ENCODE data around the gene TEX28.
"Not testable (repeated sequence)": the region's sequence is repeated elsewhere in the genome, so short reads cannot be mapped to it uniquely, and the experiment has no call there.

The TEX28 gene

DNA sequence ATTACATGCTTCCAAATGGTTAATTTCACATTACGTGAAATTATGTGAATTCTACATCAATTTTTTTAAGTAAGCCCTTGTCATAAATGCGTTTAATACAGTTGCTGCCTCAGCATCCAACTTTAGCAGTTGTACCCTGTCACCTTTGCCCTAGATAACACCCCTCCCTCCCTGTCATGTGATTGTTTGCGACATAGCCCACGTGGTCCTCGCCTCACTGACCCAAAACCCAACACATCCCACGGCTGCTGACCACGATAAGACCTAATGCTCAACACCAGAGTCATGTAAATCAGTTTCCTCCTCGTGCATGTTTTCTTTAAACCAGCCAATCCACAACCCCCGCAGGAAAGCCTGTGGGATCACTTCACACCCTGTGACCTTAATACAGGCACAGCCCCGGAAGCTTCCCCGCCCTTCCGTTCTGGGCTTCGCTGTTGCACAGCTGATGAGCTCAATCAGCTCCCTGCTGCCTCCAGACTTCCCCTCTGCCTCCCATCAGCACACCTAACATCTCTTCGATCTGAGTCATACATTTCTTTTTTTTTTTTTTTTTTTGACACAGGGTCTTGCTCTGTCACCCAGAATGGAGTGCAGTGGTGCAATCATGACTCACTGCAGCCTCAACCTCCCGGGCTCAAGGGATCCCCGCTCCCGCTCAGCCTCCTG is 47.4 kb downstream of the TEX28 start:
- not testable (repeated sequence) for DNase-seq (ENCODE audit: low read depth in 1 of 2, low spot score in 1 of 2)

DNA sequence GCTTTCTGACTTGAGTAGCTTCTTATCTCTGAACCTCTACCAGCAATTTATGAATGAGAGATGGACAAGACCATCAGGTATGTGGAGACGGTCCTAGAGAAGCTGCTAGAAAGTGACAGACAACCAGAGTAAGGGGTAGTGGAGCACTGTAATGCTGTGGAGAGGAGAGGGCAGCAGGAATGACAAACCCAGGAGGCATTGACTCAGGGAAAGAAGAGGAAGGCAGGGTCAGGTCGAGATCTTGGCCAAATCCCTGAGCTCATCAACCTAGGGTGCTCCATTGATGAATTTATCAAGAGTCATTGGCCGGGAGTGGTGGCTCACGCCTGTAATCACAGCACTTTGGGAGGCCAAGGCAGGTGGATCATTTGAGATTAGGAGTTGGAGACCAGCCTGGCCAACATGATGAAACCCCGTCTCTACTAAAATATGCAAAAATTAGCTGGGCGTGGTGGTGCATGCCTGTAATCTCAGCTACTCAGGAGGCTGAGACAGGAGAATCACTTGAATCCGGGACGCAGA is 54.9 kb downstream of the TEX28 start:
- not testable (repeated sequence) for DNase-seq (ENCODE audit: low read depth in 1 of 2, low spot score in 1 of 2)

DNA sequence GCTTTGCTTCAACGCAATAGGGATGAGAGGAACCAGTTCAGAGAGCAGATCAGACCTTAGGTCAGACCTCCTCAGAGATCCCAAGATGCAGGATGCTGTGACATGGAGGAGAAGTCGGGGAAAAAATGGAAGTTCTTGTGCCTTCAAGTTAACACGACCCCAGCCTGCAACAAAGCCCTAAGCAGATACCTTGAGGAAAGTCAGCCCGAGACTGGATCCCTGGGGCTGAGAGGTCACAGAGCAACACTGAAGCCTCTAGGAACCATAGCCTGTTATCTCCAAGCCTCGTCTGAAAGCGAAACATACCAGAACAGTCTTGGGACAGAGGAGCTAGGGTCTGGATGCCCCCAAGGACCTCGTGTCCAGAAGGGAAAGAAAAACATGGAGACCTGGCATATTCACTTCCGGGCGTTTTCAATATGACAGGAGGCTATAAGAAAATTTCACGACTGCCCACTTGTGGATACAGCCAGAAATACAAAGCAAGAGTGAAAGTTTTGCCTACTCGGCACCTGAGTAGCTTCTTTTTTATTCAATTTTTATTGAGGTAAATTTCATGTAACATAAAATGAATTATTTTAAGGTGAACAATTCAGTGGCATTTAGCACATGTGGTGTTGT is 55.9 kb downstream of the TEX28 start:
- DNase-seq (ENCODE audit: low read depth in 1 of 2, low spot score in 1 of 2): not testable (repeated sequence)

DNA sequence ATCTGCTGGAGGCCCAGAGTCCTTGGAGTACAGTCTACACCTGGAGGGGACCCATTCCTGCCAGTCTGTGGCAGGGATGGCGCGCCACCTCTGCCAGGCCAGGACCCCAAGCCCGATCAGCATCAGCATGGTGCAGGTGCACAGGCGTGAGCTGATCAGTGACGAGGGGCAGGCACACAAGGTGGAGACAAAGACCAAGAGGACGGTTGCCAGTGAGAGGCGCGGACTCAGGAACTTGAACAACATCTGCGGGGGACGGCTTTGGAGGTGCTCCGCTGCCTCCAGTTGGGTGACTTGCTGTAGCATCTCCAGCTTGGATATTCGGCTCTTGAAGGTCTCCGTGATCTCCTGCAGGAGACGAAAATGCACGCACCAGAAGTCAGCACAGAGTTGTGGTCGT is 61.3 kb downstream of the TEX28 start:
- not testable (repeated sequence) for DNase-seq (ENCODE audit: low read depth in 1 of 2, low spot score in 1 of 2)

DNA sequence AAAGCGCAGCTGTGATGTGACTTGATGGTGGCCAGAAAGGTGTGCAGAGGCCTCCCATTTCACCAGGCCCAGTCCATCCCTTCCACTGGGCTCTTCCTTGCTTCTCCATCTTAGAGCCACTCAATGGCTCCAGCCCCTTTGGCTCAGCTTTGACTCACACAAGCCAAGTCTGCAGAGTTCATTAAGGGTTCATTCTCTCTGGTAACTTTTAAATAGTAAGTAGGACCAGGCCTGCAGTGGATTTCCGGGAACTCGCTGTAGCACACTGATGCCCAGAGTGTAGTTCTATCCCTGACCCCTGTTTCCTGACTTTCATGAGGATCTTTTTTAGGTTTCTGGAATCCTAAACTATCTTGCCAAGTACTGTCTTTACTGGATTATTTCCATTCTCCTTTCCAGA is 63.5 kb downstream of the TEX28 start:
- DNase-seq (ENCODE audit: low read depth in 1 of 2, low spot score in 1 of 2): not testable (repeated sequence)

DNA sequence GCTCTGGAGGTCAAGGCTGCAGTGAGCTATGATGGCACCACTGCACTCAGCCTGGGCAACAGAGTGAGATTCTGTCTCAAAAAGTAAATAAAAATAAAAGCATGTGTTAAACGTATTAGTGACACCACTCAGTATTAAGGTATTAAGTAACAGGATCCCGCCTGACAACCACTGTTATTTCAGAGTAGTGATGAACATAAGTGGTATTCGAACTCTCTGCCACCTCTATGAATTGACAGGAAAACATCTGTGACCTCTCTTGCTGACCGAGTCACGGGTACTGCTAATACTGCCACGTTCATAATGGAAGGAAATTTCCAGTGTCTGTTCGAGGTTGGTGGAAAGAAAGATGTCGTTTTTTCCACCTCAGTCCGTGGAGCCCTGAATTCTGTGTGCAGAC is 68.2 kb downstream of the TEX28 start:
- DNase-seq (ENCODE audit: low read depth in 1 of 2, low spot score in 1 of 2): not testable (repeated sequence)

DNA sequence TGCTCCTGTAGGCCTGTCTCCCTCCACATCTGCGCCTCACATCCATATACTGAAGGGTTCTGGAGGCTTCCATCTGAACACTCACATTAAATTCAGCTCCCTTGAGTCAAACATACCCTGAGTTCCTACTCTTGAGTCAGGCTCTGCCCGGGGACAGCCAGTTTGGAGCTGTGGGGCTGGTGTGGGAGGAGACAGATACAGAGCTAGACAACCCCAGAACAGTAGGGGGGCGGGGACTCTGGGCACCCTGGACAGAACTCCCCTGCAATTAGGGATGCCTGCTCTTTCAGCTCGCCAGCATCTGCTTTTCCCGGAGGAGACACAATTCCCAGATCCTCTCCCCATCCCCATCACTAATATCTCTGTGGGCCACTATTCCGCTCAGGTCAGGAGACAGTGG is 69.6 kb downstream of the TEX28 start:
- not testable (repeated sequence) for DNase-seq (ENCODE audit: low read depth in 1 of 2, low spot score in 1 of 2)

Measured in stimulated activated CD4-positive, alpha-beta T cell treated with anti-CD3 and anti-CD28 coated beads, Interleukin-15, amount 100 ng/mL, for 1 hour (primary cell).